ENCODE data around the gene ZNF230.

ZNF230 gene

DNA sequence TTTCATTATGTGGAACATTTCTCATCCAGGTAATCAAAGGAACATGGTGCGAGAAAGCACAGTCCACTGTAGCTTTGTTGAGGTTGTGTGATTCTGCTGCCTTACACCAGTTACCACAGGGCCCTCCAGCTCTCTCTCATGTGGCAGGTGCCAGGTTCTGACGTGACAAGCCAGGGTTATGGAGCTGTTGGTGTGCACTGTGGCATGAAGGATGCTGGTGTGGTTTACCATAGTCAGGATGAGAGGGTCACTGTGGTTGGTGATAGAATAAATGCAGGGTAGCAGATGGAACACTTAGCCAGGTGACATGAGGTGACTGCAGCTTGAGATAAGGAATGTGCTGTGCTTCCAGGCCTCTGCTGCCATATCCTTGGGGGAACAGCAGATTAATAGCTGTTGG lies 56.5 kb downstream of the ZNF230 start:
- TF ChIP-seq, protein P1, sequence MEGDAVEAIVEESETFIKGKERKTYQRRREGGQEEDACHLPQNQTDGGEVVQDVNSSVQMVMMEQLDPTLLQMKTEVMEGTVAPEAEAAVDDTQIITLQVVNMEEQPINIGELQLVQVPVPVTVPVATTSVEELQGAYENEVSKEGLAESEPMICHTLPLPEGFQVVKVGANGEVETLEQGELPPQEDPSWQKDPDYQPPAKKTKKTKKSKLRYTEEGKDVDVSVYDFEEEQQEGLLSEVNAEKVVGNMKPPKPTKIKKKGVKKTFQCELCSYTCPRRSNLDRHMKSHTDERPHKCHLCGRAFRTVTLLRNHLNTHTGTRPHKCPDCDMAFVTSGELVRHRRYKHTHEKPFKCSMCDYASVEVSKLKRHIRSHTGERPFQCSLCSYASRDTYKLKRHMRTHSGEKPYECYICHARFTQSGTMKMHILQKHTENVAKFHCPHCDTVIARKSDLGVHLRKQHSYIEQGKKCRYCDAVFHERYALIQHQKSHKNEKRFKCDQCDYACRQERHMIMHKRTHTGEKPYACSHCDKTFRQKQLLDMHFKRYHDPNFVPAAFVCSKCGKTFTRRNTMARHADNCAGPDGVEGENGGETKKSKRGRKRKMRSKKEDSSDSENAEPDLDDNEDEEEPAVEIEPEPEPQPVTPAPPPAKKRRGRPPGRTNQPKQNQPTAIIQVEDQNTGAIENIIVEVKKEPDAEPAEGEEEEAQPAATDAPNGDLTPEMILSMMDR (IDR thresholded peaks at IDR 0.05; ENCODE audit: low read depth, low read length, missing control alignments) = no peak
- no peak for DNase-seq (ENCODE audit: extremely low read depth, low read depth)
- H3K4me3 ChIP-seq (replicated peaks; ENCODE audit: low read depth, low read length) = no peak overlapping the region

DNA sequence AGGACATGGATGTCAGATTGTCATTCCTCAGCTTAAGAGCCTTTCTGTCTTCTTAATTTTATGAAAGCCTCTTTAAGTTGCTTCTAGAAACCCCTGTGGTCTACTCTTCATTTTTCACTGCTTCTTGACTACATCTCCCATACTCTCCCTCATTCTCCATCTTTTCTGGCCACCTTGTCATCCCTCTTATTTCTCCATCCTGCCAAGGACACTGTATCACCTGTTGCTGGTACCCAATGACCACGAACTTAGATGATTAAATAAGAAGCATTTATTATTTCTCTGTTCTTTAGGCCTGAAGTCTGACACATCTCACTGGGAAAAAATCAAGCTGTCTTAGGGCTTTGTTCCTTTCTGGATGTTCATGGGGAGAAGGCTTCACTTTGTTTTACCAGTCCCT lies 58.3 kb downstream of the ZNF230 start:
- TF ChIP-seq, protein P1 (IDR thresholded peaks at IDR 0.05; ENCODE audit: low read depth, low read length, missing control alignments) = no peak
- DNase-seq (ENCODE audit: extremely low read depth, low read depth) = no peak

More for the DNA sequence above, 58.3 kb downstream of the ZNF230 start:
- no peak overlapping the region for H3K4me3 ChIP-seq (replicated peaks; ENCODE audit: low read depth, low read length)

Data from HFF-Myc (cell line).